HCT116 (cell line): ENCODE measurements around the gene SDK1. TPM values are rescaled to one million over a fixed set of nuclear protein-coding genes. Genes with fewer than 3 reads are reported as not detected.

Experiments used
- ATAC-seq: fragments of 200-7000 bp; cut with Tn5 transposase; 2 replicates; pipeline ENCODE4 v1.9.1; 2020; ENCODE audit warnings: mild to moderate bottlenecking, moderate library complexity
- BruUV-seq: library from RNA; stranded (reverse); fragments of 400-500 nt; replicated peaks from 2 replicates; lab custom pipeline; 2021; lab: Mats Ljungman, UMichigan
- CTCF ChIA-PET: fragments of 300-600 bp; sonication (Branson Sonifier 250); formaldehyde crosslinking; loops from one replicate; lab custom pipeline; 2021; ENCODE audit warnings: antibody characterized with exemption; lab: Charles Lee
- POLR2A ChIA-PET: fragments of 300-600, 350-600 bp; sonication (Branson Sonifier 250); formaldehyde crosslinking; loops from one replicate; lab custom pipeline; 2021; ENCODE audit warnings: antibody characterized with exemption; lab: Charles Lee
- RAD21 ChIA-PET, 2 experiments: fragments of 300-600 bp; sonication (Branson Sonifier 250); formaldehyde crosslinking; loops; one replicate each; lab custom pipeline; 2023; ENCODE audit warnings: low total read pairs in 2 of 2; ENCODE audit not compliant: uncharacterized antibody in 2 of 2, unreplicated experiment in 2 of 2, low non-redundant PET in 1 of 2; lab: Charles Lee
- DNase-seq: peaks from one replicate; pipeline ENCODE4 v3.0.0-alpha.2; 2010; ENCODE audit warnings: low read depth, low spot score
- H2AFZ ChIP-seq: fragments of 200-600 bp; shearing (Covaris generic), sonication (generic); 2 replicates; pipeline ENCODE4 v1.6.1; 2017; ENCODE audit warnings: low read depth, mixed run types, mixed read lengths, antibody characterized with exemption, low read length; ENCODE audit not compliant: poor library complexity, severe bottlenecking
- H3K27ac ChIP-seq: 2 replicates; pipeline ENCODE4 v1.5.1; 2012; ENCODE audit warnings: low read depth, low read length
- H3K27me3 ChIP-seq: fragments of 200-600 bp; sonication (generic); 2 replicates; pipeline ENCODE4 v1.6.1; 2016; ENCODE audit warnings: mixed run types, low read length, mixed read lengths; ENCODE audit not compliant: insufficient read depth
- H3K36me3 ChIP-seq, 2 experiments: fragments of 200-500 bp in 1 of 2; fragments of 200-600 bp in 1 of 2; sonication (Bioruptor generic) in 1 of 2; sonication (generic) in 1 of 2; 2 replicates each; pipeline versions ENCODE4 v1.5.1 to v1.6.1; 2014 to 2016; ENCODE audit warnings: low read length in 2 of 2, inconsistent platforms in 1 of 2, mixed read lengths in 1 of 2, mixed run types in 1 of 2; ENCODE audit not compliant: insufficient read depth in 2 of 2, control insufficient read depth in 1 of 2
- H3K4me1 ChIP-seq, 2 experiments: fragments of 200-600 bp in 1 of 2; sonication (generic) in 1 of 2; 2 replicates each; pipeline versions ENCODE4 v1.5.1 to v1.6.1; 2012 to 2017; ENCODE audit warnings: low read length in 2 of 2, inconsistent platforms in 1 of 2, mild to moderate bottlenecking in 1 of 2, mixed read lengths in 1 of 2, mixed run types in 1 of 2, moderate library complexity in 1 of 2; ENCODE audit not compliant: insufficient read depth in 2 of 2, control insufficient read depth in 1 of 2
- H3K4me2 ChIP-seq: fragments of 200-600 bp; sonication (generic); 2 replicates; pipeline ENCODE4 v1.6.1; 2017; ENCODE audit warnings: mixed run types, low read length, mixed read lengths
- H3K4me3 ChIP-seq, 2 experiments: fragments of 200-600 bp in 1 of 2; sonication (generic) in 1 of 2; replicated peaks in 1 of 2; 2 replicates each; pipeline ENCODE4 v1.5.1; 2011 to 2016; ENCODE audit warnings: low read length in 2 of 2, control low read depth in 1 of 2, low read depth in 1 of 2, mild to moderate bottlenecking in 1 of 2, mixed read lengths in 1 of 2, mixed run types in 1 of 2
- H3K79me2 ChIP-seq: fragments of 200-600 bp; sonication (generic); 2 replicates; pipeline ENCODE4 v1.6.1; 2017; ENCODE audit warnings: mild to moderate bottlenecking, mixed run types, low read length, moderate library complexity, mixed read lengths; ENCODE audit not compliant: insufficient read depth
- H3K9ac ChIP-seq: fragments of 200-600 bp; sonication (generic); 2 replicates; pipeline ENCODE4 v1.6.1; 2016; ENCODE audit warnings: low read length, mixed read lengths
- H3K9me2 ChIP-seq: fragments of 200-600 bp; sonication (generic), shearing (Covaris generic); 2 replicates; pipeline ENCODE4 v1.6.1; 2017; ENCODE audit warnings: mixed run types, mild to moderate bottlenecking, moderate library complexity; ENCODE audit not compliant: insufficient read depth
- H3K9me3 ChIP-seq, 2 experiments: fragments of 200-500 bp in 1 of 2; fragments of 200-600 bp in 1 of 2; sonication (Bioruptor generic) in 1 of 2; sonication (generic) in 1 of 2; 2 replicates each; pipeline ENCODE4 v1.6.1; 2014 to 2017; ENCODE audit warnings: low read length in 2 of 2, mixed read lengths in 2 of 2, inconsistent platforms in 1 of 2, low read depth in 1 of 2, mild to moderate bottlenecking in 1 of 2, mixed run types in 1 of 2, moderate library complexity in 1 of 2; ENCODE audit not compliant: control insufficient read depth in 1 of 2, insufficient read depth in 1 of 2
- H4K20me1 ChIP-seq: fragments of 200-600 bp; sonication (generic), shearing (Covaris generic); 2 replicates; pipeline ENCODE4 v1.6.1; 2017; ENCODE audit warnings: mixed run types, mild to moderate bottlenecking, moderate library complexity; ENCODE audit not compliant: insufficient read depth
- ATF3 ChIP-seq: IDR thresholded peaks from 2 replicates; pipeline ENCODE4 v1.6.1; 2012
- CBX3 ChIP-seq: IDR thresholded peaks from 2 replicates; pipeline ENCODE4 v1.6.1; 2012; ENCODE audit warnings: low read depth
- CEBPB ChIP-seq: IDR thresholded peaks from 2 replicates; pipeline ENCODE4 v1.6.1; 2012; ENCODE audit warnings: low read depth
- CTCF ChIP-seq, 3 experiments: fragments of 200-600 bp in 1 of 3; sonication (generic) in 1 of 3; IDR thresholded peaks in 2 of 3; conservative IDR thresholded peaks in 1 of 3; 2 replicates each; pipeline ENCODE4 v1.5.1; 2012 to 2017; ENCODE audit warnings: low read depth in 2 of 3, low read length in 2 of 3, antibody characterized with exemption in 1 of 3, borderline replicate concordance in 1 of 3, control low read depth in 1 of 3, mild to moderate bottlenecking in 1 of 3, mixed read lengths in 1 of 3, mixed run types in 1 of 3, moderate library complexity in 1 of 3; ENCODE audit not compliant: insufficient read depth in 1 of 3
- ELF1 ChIP-seq: IDR thresholded peaks from 2 replicates; pipeline ENCODE4 v1.6.1; 2012; ENCODE audit warnings: low read depth, borderline replicate concordance
- EZH2 ChIP-seq: fragments of 200-600 bp; sonication (generic); IDR thresholded peaks from 2 replicates; pipeline ENCODE4 v1.6.1; 2017; ENCODE audit warnings: antibody characterized with exemption, mixed run types
- EZH2phosphoT487 ChIP-seq: fragments of 200-600 bp; IDR thresholded peaks from 2 replicates; pipeline ENCODE4 v1.6.1; 2018; ENCODE audit warnings: antibody characterized with exemption, borderline replicate concordance
- FOSL1 ChIP-seq: IDR thresholded peaks from 2 replicates; pipeline ENCODE4 v1.6.1; 2012; ENCODE audit warnings: low read depth
- JUND ChIP-seq: IDR thresholded peaks from 2 replicates; pipeline ENCODE4 v1.6.1; 2012
- POLR2A ChIP-seq: IDR thresholded peaks from 2 replicates; pipeline ENCODE4 v1.7.0; 2011; ENCODE audit warnings: borderline replicate concordance; ENCODE audit not compliant: insufficient read depth, insufficient read length; ENCODE audit errors: extremely low read depth
- REST ChIP-seq: IDR thresholded peaks from 2 replicates; pipeline ENCODE4 v1.6.1; 2012; ENCODE audit warnings: low read depth
- SIN3A ChIP-seq: IDR thresholded peaks from 2 replicates; pipeline ENCODE4 v1.6.1; 2012; ENCODE audit warnings: low read depth
- SRF ChIP-seq: IDR thresholded peaks from 2 replicates; pipeline ENCODE4 v1.6.1; 2012; ENCODE audit warnings: low read depth
- TCF7L2 ChIP-seq: IDR thresholded peaks from 2 replicates; pipeline ENCODE4 v1.7.0; 2011; ENCODE audit warnings: borderline replicate concordance, inconsistent platforms; ENCODE audit not compliant: insufficient read depth, insufficient read length; ENCODE audit errors: extremely low read depth
- YY1 ChIP-seq: IDR thresholded peaks from 2 replicates; pipeline ENCODE4 v1.6.1; 2011; ENCODE audit warnings: low read length, low read depth, moderate library complexity, mild to moderate bottlenecking; ENCODE audit not compliant: insufficient replicate concordance; ENCODE audit errors: extremely low read depth
- ZFX ChIP-seq: fragments of 450-650 bp; IDR thresholded peaks from 2 replicates; pipeline ENCODE4 v1.6.1; 2017
- ZNF274 ChIP-seq: fragments of 200-500 bp; sonication (Bioruptor generic); IDR thresholded peaks from 2 replicates; pipeline ENCODE4 v1.6.1; 2014; ENCODE audit warnings: mild to moderate bottlenecking, low read depth, low read length, inconsistent platforms
- intact Hi-C: fragments of 100-400 bp; cut with micrococcal nuclease; formaldehyde crosslinking; loops from 2 replicates; pipeline ENCODE4 v1.10.0; 2022
- total RNA-seq: library from RNA; stranded (reverse); gene quantifications from one replicate; pipeline ENCODE4 v1.2.1, GENCODE V29; 2021; ENCODE audit not compliant: unreplicated experiment

The SDK1 gene
- total RNA-seq, 1 experiment from 2014 or later = 0.05 TPM

GRCh38 chr7:4074407-4074806 is 773.4 kb downstream of the SDK1 start (continued):
- no peak for TF ChIP-seq SIN3A

GRCh38 chr7:4074994-4075393 is 773.9 kb downstream of the SDK1 start:
- BruUV-seq = no TSS peak
- no peaks in the 10 kb centered on the region for H3K9me2 ChIP-seq
- H3K79me2 ChIP-seq = no peaks in the 10 kb centered on the region
- TF ChIP-seq CBX3 (no peak), ZNF274 (no peak), ELF1 (no peak), YY1 (no peak), FOSL1 (no peak), REST (no peak), SIN3A (no peak), JUND (no peak), ZFX (no peak), POLR2A (no peak), CTCF (IDR thresholded peaks at IDR 0.05 in 2 of 3, conservative IDR thresholded peaks at IDR 0.05 in 1 of 3; ENCODE audit: borderline replicate concordance in 1 of 3, insufficient read depth in 1 of 3, low read depth in 2 of 3, low read length in 2 of 3) (no peak), EZH2phosphoT487 (no peak), EZH2 (no peak), SRF (no peak), CEBPB (no peak), ATF3 (no peak), TCF7L2 (no peak)
- H3K4me3 ChIP-seq = no peak overlapping the region
- POLR2A ChIA-PET = no interaction called here
- no peaks in the 10 kb centered on the region for H3K9me3 ChIP-seq
- no peaks in the 10 kb centered on the region for H3K27me3 ChIP-seq
- CTCF ChIA-PET = no interaction called here
- H3K4me2 ChIP-seq = no peak overlapping the region
- RAD21 ChIA-PET = no interaction called here
- no peak for ATAC-seq
- no peak overlapping the region for H2AFZ ChIP-seq
- intact Hi-C loops = no loop called here
- H3K27ac ChIP-seq = no peak overlapping the region
- H3K36me3 ChIP-seq = no peaks in the 10 kb centered on the region
- H4K20me1 ChIP-seq = no peaks in the 10 kb centered on the region
- DNase-seq = peak; percentile 2
- H3K9ac ChIP-seq = no peak overlapping the region
- no peaks in the 10 kb centered on the region for H3K4me1 ChIP-seq
